ENCODE measurements around the gene KAT6B.
"Not testable (repeated sequence)": the region's sequence is repeated elsewhere in the genome, so short reads cannot be mapped to it uniquely, and the experiment has no call there.

The KAT6B gene

GRCh38 chr10:74888962-74889661, 62.7 kb downstream of the KAT6B start:
- no peak overlapping the region for H3K4me3 ChIP-seq (ENCODE audit: low read depth, low read length)
- TF ChIP-seq CTCF (IDR thresholded peaks at IDR 0.05; ENCODE audit: borderline replicate concordance, insufficient read depth, low read depth, low read length) = no peak

GRCh38 chr10:74889662-74889998, 63.2 kb downstream of the KAT6B start:
- no peak overlapping the region for H3K4me3 ChIP-seq (ENCODE audit: low read depth, low read length)
- TF ChIP-seq CTCF (IDR thresholded peaks at IDR 0.05; ENCODE audit: borderline replicate concordance, insufficient read depth, low read depth, low read length) = no peak

- no peak for TF ChIP-seq CTCF (IDR thresholded peaks at IDR 0.05; ENCODE audit: borderline replicate concordance, insufficient read depth, low read depth, low read length)
- no peak overlapping the region for H3K4me3 ChIP-seq (ENCODE audit: low read depth, low read length)
Measured at GRCh38 chr10:74890460-74890859, 64.1 kb downstream of the KAT6B start.

- H3K4me3 ChIP-seq (ENCODE audit: low read depth, low read length) = no peak overlapping the region
- TF ChIP-seq CTCF (IDR thresholded peaks at IDR 0.05; ENCODE audit: borderline replicate concordance, insufficient read depth, low read depth, low read length) = no peak
Measured at GRCh38 chr10:74891053-74891452, 64.7 kb downstream of the KAT6B start.

GRCh38 chr10:74892839-74893238, 66.4 kb downstream of the KAT6B start:
- TF ChIP-seq CTCF (IDR thresholded peaks at IDR 0.05; ENCODE audit: borderline replicate concordance, insufficient read depth, low read depth, low read length) = no peak
- H3K4me3 ChIP-seq (ENCODE audit: low read depth, low read length) = no peak overlapping the region

GRCh38 chr10:74893329-74893728, 66.9 kb downstream of the KAT6B start:
- H3K4me3 ChIP-seq (ENCODE audit: low read depth, low read length) = not testable (repeated sequence)

- no peak overlapping the region for H3K4me3 ChIP-seq (ENCODE audit: low read depth, low read length)
- TF ChIP-seq CTCF (IDR thresholded peaks at IDR 0.05; ENCODE audit: borderline replicate concordance, insufficient read depth, low read depth, low read length) = no peak
Measured at GRCh38 chr10:74896788-74897527, 70.6 kb downstream of the KAT6B start.

Measured in GM12875 (cell line).